GM19395 (cell line): ENCODE data around the gene FBXL20.
A peak's percentile ranks its signal among the peaks of the same experiment; 100 is the strongest.

ENCODE experiments used
- ATAC-seq: cut with Tn5 transposase; IDR thresholded peaks from one replicate; pipeline ENCODE4 v1.9.1; 2021; ENCODE audit warnings: mild to moderate bottlenecking, moderate library complexity; ENCODE audit not compliant: unreplicated experiment

Gene FBXL20

DNA sequence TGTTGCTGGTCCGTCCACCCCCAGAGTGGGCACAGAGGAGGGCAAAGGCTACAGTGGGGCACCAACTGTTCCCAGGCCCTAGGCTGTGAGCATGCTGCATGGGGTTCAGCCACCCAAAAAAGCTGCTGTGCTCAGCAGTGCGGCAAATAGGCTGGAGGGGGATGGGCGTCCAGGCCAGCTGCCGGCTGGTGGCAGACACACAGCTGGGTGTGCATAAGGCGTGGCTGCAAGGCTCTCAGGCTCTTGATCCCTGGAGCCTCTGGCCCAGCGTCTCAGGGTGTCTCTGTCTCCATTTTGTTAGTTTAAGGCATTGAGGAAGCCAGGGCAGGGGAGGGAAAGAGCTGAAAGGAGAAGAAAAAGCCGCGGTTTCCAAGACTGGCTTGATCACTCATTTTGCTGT lies 192.5 kb downstream of the FBXL20 start:
- ATAC-seq, result peak; percentile 53

DNA sequence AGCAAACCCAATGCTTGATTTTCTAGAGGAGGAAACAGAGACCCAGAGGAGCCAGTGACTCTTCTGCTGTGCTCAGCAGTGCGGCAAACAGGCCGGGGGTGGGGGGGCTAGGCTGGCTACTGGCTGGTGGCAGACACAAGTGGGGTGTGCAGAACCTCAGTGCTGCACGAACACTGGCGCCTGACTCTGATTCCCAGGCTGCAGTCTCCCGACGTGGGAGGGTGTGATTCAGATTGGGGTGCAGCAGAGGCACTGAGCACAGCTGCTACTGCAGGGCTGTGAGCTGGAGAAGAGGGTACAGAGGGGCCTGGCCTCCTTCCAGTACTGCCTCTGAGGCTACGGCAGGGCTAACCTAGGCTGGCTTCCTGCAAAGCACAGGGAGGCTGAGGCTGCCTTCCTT lies 193.3 kb downstream of the FBXL20 start:
- ATAC-seq, result no peak

DNA sequence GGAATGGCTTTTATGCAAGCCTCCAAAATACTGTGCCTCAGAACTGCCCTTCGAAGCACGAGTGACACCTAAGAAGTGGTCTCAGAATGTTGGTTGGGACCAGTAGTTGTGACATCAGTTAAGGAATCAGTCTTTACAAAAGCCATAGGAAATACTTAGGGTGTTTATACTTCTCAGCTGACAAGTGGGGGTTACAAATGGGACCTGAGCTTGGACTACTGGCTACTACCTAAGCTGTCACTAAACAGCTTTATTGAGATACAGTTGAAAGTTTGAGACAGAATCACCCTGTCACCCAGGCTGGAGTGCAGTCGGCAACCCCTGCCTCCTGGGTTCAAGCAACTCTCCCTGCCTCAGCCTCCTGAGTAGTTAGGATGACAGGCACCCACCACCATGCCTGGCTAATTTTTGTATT lies 196.3 kb downstream of the FBXL20 start:
- no peak for ATAC-seq

GRCh38 chr17:39204245-39204644 lies 197.2 kb downstream of the FBXL20 start:
- no peak for ATAC-seq
